Stomach (tissue), 4 donors: Measurements from ENCODE around the gene RSRC1.

Source experiments
- CTCF ChIP-seq, 7 experiments: fragments of 450-650 bp in 4 of 7; fragments of 200-600 bp in 3 of 7; sonication (generic) in 3 of 7; IDR thresholded peaks; one replicate each; pipeline ENCODE4 v1.5.1; 2016 to 2019; ENCODE audit warnings: antibody characterized with exemption in 7 of 7, control low read depth in 2 of 7, mild to moderate bottlenecking in 1 of 7
- EP300 ChIP-seq: sonication (generic); formaldehyde crosslinking; IDR thresholded peaks from one replicate; pipeline ENCODE4 v1.6.1; 2017; ENCODE audit warnings: antibody characterized with exemption
- POLR2A ChIP-seq, 4 donors: fragments of 450-650 bp; IDR thresholded peaks; one replicate each; pipeline ENCODE4 v1.6.1; 2016; ENCODE audit warnings: antibody characterized with exemption in 4 of 4, control low read depth in 2 of 4, mild to moderate bottlenecking in 1 of 4, moderate library complexity in 1 of 4
- POLR2AphosphoS5 ChIP-seq, 3 donors: sonication (generic); formaldehyde crosslinking; IDR thresholded peaks; one replicate each; pipeline ENCODE4 v1.6.1; 2016; ENCODE audit warnings: antibody characterized with exemption in 3 of 3

- TF ChIP-seq CTCF (IDR thresholded peaks at IDR 0.05) (no peak), POLR2A (IDR thresholded peaks at IDR 0.05) (no peak), POLR2AphosphoS5 (IDR thresholded peaks at IDR 0.05) (no peak), EP300 (no peak)
Measured at GRCh38 chr3:158333736-158334135, 223.8 kb downstream of the RSRC1 start.
